GM12878 (cell line): Measurements from ENCODE around the gene CDO1. TPM values are rescaled to one million over a fixed set of nuclear protein-coding genes. Genes with fewer than 3 reads are reported as not detected.

ENCODE experiments used
- ATAC-seq: fragments of 200-7000 bp; cut with Tn5 transposase; 3 replicates; pipeline ENCODE4 v1.9.1; 2020; ENCODE audit warnings: mild to moderate bottlenecking, moderate library complexity
- BruUV-seq: library from RNA; stranded (reverse); fragments of 400-500 nt; replicated peaks from 2 replicates; lab custom pipeline; 2021; lab: Mats Ljungman, UMichigan
- CTCF ChIA-PET: fragments of 300-600 bp; sonication (Branson Sonifier 250); formaldehyde crosslinking; extraction: SDS; loops from one replicate; lab custom pipeline; 2021; ENCODE audit warnings: inconsistent platforms; lab: Yijun Ruan, JAX
- POLR2A ChIA-PET: fragments of 350-600 bp; formaldehyde crosslinking; extraction: SDS; loops from one replicate; lab custom pipeline; 2021; ENCODE audit warnings: inconsistent platforms; lab: Charles Lee
- RAD21 ChIA-PET: fragments of 300-600 bp; sonication (Branson Sonifier 250); formaldehyde crosslinking; loops from one replicate; lab custom pipeline; 2023; ENCODE audit warnings: antibody characterized with exemption; ENCODE audit not compliant: unreplicated experiment; lab: Charles Lee
- SMC1A ChIA-PET: fragments of 300-600 bp; sonication (Branson Sonifier 250); formaldehyde crosslinking; loops from one replicate; lab custom pipeline; 2023; ENCODE audit not compliant: unreplicated experiment, uncharacterized antibody; lab: Charles Lee
- DNase-seq: peaks from one replicate; pipeline ENCODE4 v3.0.0-alpha.2; 2011; ENCODE audit warnings: low read depth, low spot score
- FAIRE-seq: peaks from 3 replicates; lab custom pipeline; 2011; peaks lifted over from hg19 to GRCh38; lab: Jason Lieb, UNC
- H2AFZ ChIP-seq: 2 replicates; pipeline ENCODE4 v1.6.0; 2011; ENCODE audit warnings: low read depth, low read length, control low read depth; ENCODE audit not compliant: control insufficient read depth
- H3K27ac ChIP-seq: 2 replicates; pipeline ENCODE4 v1.5.1; 2011; ENCODE audit warnings: control low read depth; ENCODE audit not compliant: control insufficient read depth, insufficient read depth
- H3K27me3 ChIP-seq, 2 experiments: replicated peaks in 1 of 2; 2 replicates each; pipeline versions ENCODE4 v1.6.0 to v1.6.1; 2011; ENCODE audit warnings: low read length in 1 of 2; ENCODE audit not compliant: control insufficient read depth in 2 of 2, insufficient read depth in 2 of 2
- H3K36me3 ChIP-seq, 2 experiments: 2 replicates each; pipeline ENCODE4 v1.5.1; 2011; ENCODE audit warnings: low read length in 1 of 2; ENCODE audit not compliant: control insufficient read depth in 2 of 2, insufficient read depth in 2 of 2
- H3K4me1 ChIP-seq: 2 replicates; pipeline ENCODE4 v1.6.1; 2011; ENCODE audit warnings: mild to moderate bottlenecking, low read length, moderate library complexity, mixed read lengths; ENCODE audit not compliant: control insufficient read depth, insufficient read depth
- H3K4me2 ChIP-seq: 2 replicates; pipeline ENCODE4 v1.6.0; 2011; ENCODE audit warnings: control low read depth; ENCODE audit not compliant: control insufficient read depth, insufficient read depth
- H3K4me3 ChIP-seq: fragments of 200-600 bp; sonication (generic); 2 replicates; pipeline ENCODE4 v1.5.1; 2016
- H3K79me2 ChIP-seq: 2 replicates; pipeline ENCODE4 v1.6.0; 2011; ENCODE audit warnings: low read length; ENCODE audit not compliant: control insufficient read depth, insufficient read depth
- H3K9ac ChIP-seq: 2 replicates; pipeline ENCODE4 v1.8.0; 2011; ENCODE audit warnings: low read length, control low read depth, mixed read lengths; ENCODE audit not compliant: control insufficient read depth, insufficient read depth
- H3K9me3 ChIP-seq: replicated peaks from 3 replicates; pipeline ENCODE4 v1.5.1; 2011; ENCODE audit warnings: mild to moderate bottlenecking, low read length; ENCODE audit not compliant: control insufficient read depth, insufficient read depth
- H4K20me1 ChIP-seq: 2 replicates; pipeline ENCODE4 v1.6.0; 2011; ENCODE audit not compliant: control insufficient read depth, insufficient read depth
- CHD2 ChIP-seq: IDR thresholded peaks from 2 replicates; pipeline ENCODE4 v1.6.1; 2011; ENCODE audit warnings: low read depth, low read length, improper control_type of control experiment, borderline replicate concordance
- DPF2 ChIP-seq: fragments of 450-650 bp; IDR thresholded peaks from 2 replicates; pipeline ENCODE4 v1.6.1; 2017; ENCODE audit warnings: mild to moderate bottlenecking
- GABPA ChIP-seq: IDR thresholded peaks from 2 replicates; pipeline ENCODE4 v1.6.1; 2014; ENCODE audit warnings: antibody characterized with exemption, low read depth, mild to moderate bottlenecking, inconsistent platforms
- GATAD2B ChIP-seq: fragments of 450-650 bp; conservative IDR thresholded peaks from 2 replicates; pipeline ENCODE4 v1.6.1; 2017; ENCODE audit warnings: low read depth, mild to moderate bottlenecking, moderate library complexity
- IKZF2 ChIP-seq, 2 experiments: fragments of 450-650 bp; IDR thresholded peaks; 2 replicates each; pipeline ENCODE4 v1.6.1; 2017; ENCODE audit warnings: mild to moderate bottlenecking in 2 of 2, moderate library complexity in 2 of 2
- MYC ChIP-seq: IDR thresholded peaks from 2 replicates; pipeline ENCODE4 v1.6.1; 2011; ENCODE audit warnings: mild to moderate bottlenecking, low read length, moderate library complexity, inconsistent platforms; ENCODE audit not compliant: insufficient read depth, insufficient replicate concordance, insufficient read length, severe bottlenecking
- PAX5 ChIP-seq: IDR thresholded peaks from 2 replicates; pipeline ENCODE4 v1.6.1; 2011; ENCODE audit warnings: low read depth, low read length, borderline replicate concordance
- WGBS: methylation state at CpG from one replicate; pipeline ENCODE4 v1.1.6; 2016; ENCODE audit warnings: low lambda C conversion rate; ENCODE audit not compliant: insufficient replicate concordance, insufficient coverage; ENCODE audit errors: missing lambda C conversion rate; 5-methylcytosine and 5-hydroxymethylcytosine counted together
- in situ Hi-C: fragments of 300-500 bp; cut with MboI; formaldehyde crosslinking; loops from 9 replicates; pipeline ENCODE4 v1.14.3; 2018; ENCODE audit warnings: mixed read lengths
- intact Hi-C: fragments of 100-400 bp; cut with micrococcal nuclease; formaldehyde crosslinking; loops from one replicate; pipeline ENCODE4 v1.14.2; 2022; ENCODE audit not compliant: unreplicated experiment
- polyA plus RNA-seq, 11 experiments: library from polyadenylated mRNA; depleted of rRNA in 4 of 11; unstranded in 6 of 11; stranded (reverse) in 5 of 11; fragments of >200 nt; fragmentation: Nextera tagmentation in 4 of 11; fragmentation: Illumina TruSeq in 1 of 11; extraction: Ambion mirVana in 4 of 11; extraction: Trizol in 1 of 11; gene quantifications; 1 replicate in 1 of 11; 2 replicates in 10 of 11; pipeline versions ENCODE4 v1.2.1 to v1.2.3, GENCODE V29; 2011 to 2016; ENCODE audit warnings: inconsistent platforms in 2 of 11, missing spikeins in 2 of 11, low read depth in 1 of 11
- total RNA-seq, 4 experiments: library from RNA; depleted of rRNA in 3 of 4; stranded (reverse); fragments of >200 nt in 3 of 4; fragmentation: Illumina TruSeq in 1 of 4; extraction: Trizol in 1 of 4; gene quantifications; 2 replicates each; pipeline versions ENCODE4 v1.2.1 to v1.2.3, GENCODE V29; 2013 to 2021
- TF ChIP-seq, protein P1 (sequence below): IDR thresholded peaks from 2 replicates; pipeline ENCODE4 v1.6.1; 2011; ENCODE audit warnings: borderline replicate concordance, low read depth, mild to moderate bottlenecking, moderate library complexity, mixed read lengths, low read length; ENCODE audit not compliant: insufficient read depth; ENCODE audit errors: extremely low read length
- TF ChIP-seq, protein P2 (sequence below): IDR thresholded peaks from 2 replicates; pipeline ENCODE4 v1.6.1; 2012; ENCODE audit warnings: mild to moderate bottlenecking, low read depth, low read length
- TF ChIP-seq, protein P3 (sequence below): fragments of 450-650 bp; conservative IDR thresholded peaks from 2 replicates; pipeline ENCODE4 v1.6.1; 2017; ENCODE audit warnings: mild to moderate bottlenecking, moderate library complexity

CDO1 gene
- total and polyA plus RNA-seq, 10 of the 15 experiments (the other 5 are each of a cell fraction or from before 2014, with no cell fraction given), result 0.05 TPM; not detected in 9

DNA sequence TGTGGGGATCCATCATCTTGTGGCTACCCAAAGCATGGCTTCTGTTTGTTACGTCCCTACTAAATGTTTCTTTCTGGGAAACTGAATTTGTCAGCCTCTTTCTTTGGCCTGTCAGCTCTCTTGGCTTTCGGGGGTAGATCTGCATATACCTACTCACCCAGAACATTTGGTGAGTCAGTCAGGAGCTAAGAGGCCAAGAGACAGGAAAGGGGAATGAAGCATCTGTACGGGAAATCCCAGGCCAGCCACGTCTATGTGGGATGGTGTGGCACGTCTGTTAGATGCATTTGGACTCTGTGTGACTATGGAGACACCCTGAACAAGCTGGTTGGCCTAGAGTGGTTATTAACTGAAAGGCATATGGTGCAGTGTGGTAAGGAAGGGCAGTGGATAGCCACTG is 58.1 kb downstream of the CDO1 start:
- H3K4me1 ChIP-seq, result no peaks in the 10 kb centered on the region
- ATAC-seq (peak; percentile 32), DNase-seq (peak; percentile 7)
- H3K27ac ChIP-seq, result no peak overlapping the region
- H3K79me2 ChIP-seq, result no peaks in the 10 kb centered on the region
- no peaks in the 10 kb centered on the region for H3K27me3 ChIP-seq
- SMC1A ChIA-PET, result interaction anchor here (1.7 to 2.0 kb wide), 2 partner anchors 8 to 16 kb away, joined by 3 to 6 read pairs; no protein-coding TSS in a partner anchor
- H2AFZ ChIP-seq, result no peak overlapping the region
- BruUV-seq, result no TSS peak
- no peaks in the 10 kb centered on the region for H3K36me3 ChIP-seq
- no peak overlapping the region for H3K4me2 ChIP-seq
- TF ChIP-seq GATAD2B (no peak), PAX5 (no peak)
- TF ChIP-seq, all 136 proteins: peak for 0
- Histone ChIP-seq H3K9ac (no peak overlapping the region), H3K4me3 (no peak overlapping the region), H3K9me3 (no peaks in the 10 kb centered on the region; the same call in 2 of the 3 replicates), H4K20me1 (no peaks in the 10 kb centered on the region)
- POLR2A ChIA-PET, result interaction anchor here (0.6 kb wide), 1 partner anchor 448 kb away, joined by 4 read pairs; no protein-coding TSS in a partner anchor
- WGBS, result 1% methylated on average over 5 of the region's 5 CpGs
- intact Hi-C loops, result no loop called here
- in situ Hi-C loops, result no loop called here
- CTCF ChIA-PET, result interaction anchor here (0.9 to 1.4 kb wide), 2 partner anchors 10 to 14 kb away, joined by 3 to 4 read pairs; no protein-coding TSS in a partner anchor
- no peak for FAIRE-seq
- RAD21 ChIA-PET, result no interaction called here

DNA sequence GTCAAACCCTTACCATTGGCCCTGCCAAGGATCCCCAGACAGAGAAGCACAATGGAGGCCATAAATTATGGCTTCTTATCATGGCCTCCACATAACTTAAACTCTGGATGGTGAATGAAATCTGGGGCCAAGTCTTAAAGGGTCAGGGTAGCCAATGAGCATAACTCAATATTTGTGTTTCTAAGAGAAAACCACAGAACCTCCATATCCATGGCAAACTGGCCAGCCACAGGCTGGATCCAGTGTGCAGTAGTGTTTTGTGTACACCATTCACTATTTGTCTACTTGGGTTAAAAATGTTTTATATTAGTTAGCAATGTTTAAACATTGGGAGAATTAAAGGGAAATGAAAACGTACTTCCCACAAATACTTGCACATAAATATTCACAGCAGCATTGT is 60.8 kb downstream of the CDO1 start:
- no TSS peak for BruUV-seq
- 16% methylated on average over 1 of the region's 1 CpG for WGBS
- no peaks in the 10 kb centered on the region for H3K79me2 ChIP-seq
- H3K27me3 ChIP-seq, result no peaks in the 10 kb centered on the region
- intact Hi-C loops (no loop called here), in situ Hi-C loops (no loop called here)
- no peaks in the 10 kb centered on the region for H4K20me1 ChIP-seq
- RAD21 ChIA-PET, result no interaction called here
- POLR2A ChIA-PET, result no interaction called here
- CTCF ChIA-PET, result no interaction called here
- no peak overlapping the region for H3K4me2 ChIP-seq
- H3K27ac ChIP-seq, result no peak overlapping the region
- no peaks in the 10 kb centered on the region for H3K36me3 ChIP-seq
- no peak overlapping the region for H3K4me3 ChIP-seq
- H2AFZ ChIP-seq, result no peak overlapping the region
- H3K9me3 ChIP-seq, result no peaks in the 10 kb centered on the region
- SMC1A ChIA-PET, result no interaction called here
- no peaks in the 10 kb centered on the region for H3K4me1 ChIP-seq
- ATAC-seq (no peak), FAIRE-seq (no peak), DNase-seq (no peak)
- H3K9ac ChIP-seq, result no peak overlapping the region
- TF ChIP-seq IKZF2 (IDR thresholded peaks at IDR 0.05), result no peak
- TF ChIP-seq CHD2, result no peak
- TF ChIP-seq, protein P1, sequence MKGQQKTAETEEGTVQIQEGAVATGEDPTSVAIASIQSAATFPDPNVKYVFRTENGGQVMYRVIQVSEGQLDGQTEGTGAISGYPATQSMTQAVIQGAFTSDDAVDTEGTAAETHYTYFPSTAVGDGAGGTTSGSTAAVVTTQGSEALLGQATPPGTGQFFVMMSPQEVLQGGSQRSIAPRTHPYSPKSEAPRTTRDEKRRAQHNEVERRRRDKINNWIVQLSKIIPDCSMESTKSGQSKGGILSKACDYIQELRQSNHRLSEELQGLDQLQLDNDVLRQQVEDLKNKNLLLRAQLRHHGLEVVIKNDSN, result no peak
- TF ChIP-seq, protein P2, sequence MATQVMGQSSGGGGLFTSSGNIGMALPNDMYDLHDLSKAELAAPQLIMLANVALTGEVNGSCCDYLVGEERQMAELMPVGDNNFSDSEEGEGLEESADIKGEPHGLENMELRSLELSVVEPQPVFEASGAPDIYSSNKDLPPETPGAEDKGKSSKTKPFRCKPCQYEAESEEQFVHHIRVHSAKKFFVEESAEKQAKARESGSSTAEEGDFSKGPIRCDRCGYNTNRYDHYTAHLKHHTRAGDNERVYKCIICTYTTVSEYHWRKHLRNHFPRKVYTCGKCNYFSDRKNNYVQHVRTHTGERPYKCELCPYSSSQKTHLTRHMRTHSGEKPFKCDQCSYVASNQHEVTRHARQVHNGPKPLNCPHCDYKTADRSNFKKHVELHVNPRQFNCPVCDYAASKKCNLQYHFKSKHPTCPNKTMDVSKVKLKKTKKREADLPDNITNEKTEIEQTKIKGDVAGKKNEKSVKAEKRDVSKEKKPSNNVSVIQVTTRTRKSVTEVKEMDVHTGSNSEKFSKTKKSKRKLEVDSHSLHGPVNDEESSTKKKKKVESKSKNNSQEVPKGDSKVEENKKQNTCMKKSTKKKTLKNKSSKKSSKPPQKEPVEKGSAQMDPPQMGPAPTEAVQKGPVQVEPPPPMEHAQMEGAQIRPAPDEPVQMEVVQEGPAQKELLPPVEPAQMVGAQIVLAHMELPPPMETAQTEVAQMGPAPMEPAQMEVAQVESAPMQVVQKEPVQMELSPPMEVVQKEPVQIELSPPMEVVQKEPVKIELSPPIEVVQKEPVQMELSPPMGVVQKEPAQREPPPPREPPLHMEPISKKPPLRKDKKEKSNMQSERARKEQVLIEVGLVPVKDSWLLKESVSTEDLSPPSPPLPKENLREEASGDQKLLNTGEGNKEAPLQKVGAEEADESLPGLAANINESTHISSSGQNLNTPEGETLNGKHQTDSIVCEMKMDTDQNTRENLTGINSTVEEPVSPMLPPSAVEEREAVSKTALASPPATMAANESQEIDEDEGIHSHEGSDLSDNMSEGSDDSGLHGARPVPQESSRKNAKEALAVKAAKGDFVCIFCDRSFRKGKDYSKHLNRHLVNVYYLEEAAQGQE, result no peak
- TF ChIP-seq DPF2, result no peak
- no peak for TF ChIP-seq GABPA
- TF ChIP-seq, protein P3, sequence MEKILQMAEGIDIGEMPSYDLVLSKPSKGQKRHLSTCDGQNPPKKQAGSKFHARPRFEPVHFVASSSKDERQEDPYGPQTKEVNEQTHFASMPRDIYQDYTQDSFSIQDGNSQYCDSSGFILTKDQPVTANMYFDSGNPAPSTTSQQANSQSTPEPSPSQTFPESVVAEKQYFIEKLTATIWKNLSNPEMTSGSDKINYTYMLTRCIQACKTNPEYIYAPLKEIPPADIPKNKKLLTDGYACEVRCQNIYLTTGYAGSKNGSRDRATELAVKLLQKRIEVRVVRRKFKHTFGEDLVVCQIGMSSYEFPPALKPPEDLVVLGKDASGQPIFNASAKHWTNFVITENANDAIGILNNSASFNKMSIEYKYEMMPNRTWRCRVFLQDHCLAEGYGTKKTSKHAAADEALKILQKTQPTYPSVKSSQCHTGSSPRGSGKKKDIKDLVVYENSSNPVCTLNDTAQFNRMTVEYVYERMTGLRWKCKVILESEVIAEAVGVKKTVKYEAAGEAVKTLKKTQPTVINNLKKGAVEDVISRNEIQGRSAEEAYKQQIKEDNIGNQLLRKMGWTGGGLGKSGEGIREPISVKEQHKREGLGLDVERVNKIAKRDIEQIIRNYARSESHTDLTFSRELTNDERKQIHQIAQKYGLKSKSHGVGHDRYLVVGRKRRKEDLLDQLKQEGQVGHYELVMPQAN, result no peak
- TF ChIP-seq MYC, result no peak
